ENCODE results near the gene LAMA3. TPM values are rescaled to one million over a fixed set of nuclear protein-coding genes. Genes with fewer than 3 reads are reported as not detected.

The LAMA3 gene
- total RNA-seq, 4 donors from 2014 or later, result 16.9 to 57.5 (median 48.3) TPM

- ATAC-seq (ENCODE audit: low FRiP score), result no peak
Observed at GRCh38 chr18:23943903-23944624, 254.8 kb downstream of the LAMA3 start.

GRCh38 chr18:23945416-23946079 lies 256.3 kb downstream of the LAMA3 start:
- no peak for TF ChIP-seq CTCF (IDR thresholded peaks at IDR 0.05)
- no peak for DNase-seq (ENCODE audit: low spot score)
- ATAC-seq (ENCODE audit: low FRiP score), result no peak

More at GRCh38 chr18:23943903-23944624, 254.8 kb downstream of the LAMA3 start:
- DNase-seq (ENCODE audit: low spot score), result no peak
- no peak for TF ChIP-seq CTCF (IDR thresholded peaks at IDR 0.05)

DNA sequence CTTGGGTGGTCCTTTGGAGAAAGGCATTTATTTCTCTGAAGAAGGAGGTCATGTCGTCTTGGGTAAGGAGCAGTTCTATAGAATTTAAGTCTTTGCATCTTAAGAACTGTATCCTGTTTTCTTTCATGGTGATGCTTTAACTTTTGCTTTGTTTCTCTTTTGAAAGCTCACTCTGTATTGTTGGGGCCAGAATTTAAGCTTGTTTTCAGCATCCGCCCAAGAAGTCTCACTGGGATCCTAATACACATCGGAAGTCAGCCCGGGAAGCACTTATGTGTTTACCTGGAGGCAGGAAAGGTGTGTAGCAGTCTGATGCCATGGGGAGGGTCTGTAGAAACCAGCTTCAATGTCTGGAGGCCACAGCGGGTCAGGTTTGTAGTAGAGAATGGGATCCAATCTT lies 260.6 kb downstream of the LAMA3 start:
- no peak for TF ChIP-seq CTCF (IDR thresholded peaks at IDR 0.05)
- no peak for DNase-seq (ENCODE audit: low spot score)
- ATAC-seq (ENCODE audit: low FRiP score), result no peak

DNA sequence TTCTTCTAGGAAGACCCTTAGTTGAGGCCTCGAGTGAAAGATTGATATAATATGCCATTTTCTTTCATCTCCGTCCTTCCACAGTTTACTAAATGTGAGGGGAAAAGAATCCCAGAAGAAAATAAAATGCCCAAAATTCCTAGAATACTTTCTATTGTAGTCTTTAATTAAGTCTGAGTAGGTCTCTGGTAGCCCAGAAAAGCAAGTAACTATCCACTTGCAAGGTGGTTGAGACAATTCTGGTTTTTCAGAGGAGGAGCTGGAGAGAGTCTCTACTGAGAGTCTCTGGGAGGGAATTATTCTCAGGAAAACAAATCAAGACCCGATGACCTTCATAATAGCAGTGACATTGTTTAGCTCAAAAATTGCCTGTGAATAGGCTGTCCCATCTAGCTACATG lies 261.4 kb downstream of the LAMA3 start:
- DNase-seq (ENCODE audit: low spot score) (no peak), ATAC-seq (ENCODE audit: low FRiP score) (no peak)
- TF ChIP-seq CTCF (IDR thresholded peaks at IDR 0.05), result no peak

DNA sequence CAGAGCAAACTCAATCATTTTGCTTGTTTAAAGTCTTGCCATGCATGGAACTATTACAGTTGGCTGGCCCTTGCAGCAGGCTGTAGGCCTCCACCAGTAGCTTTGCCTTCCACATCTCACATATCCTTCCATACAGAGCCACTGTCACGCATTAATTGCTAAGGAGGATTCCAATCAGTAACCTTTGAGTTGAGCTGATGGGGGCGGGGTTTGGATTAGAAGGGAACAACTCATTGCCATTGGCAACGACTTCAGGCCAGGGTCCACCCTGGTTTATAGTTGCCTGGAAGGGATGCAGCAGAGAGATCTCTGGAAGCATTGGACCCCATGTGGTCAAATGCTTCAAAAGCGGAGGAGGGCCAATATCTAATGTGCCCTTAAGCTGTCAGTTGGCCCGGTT lies 262.0 kb downstream of the LAMA3 start:
- no peak for ATAC-seq (ENCODE audit: low FRiP score)
- TF ChIP-seq CTCF (IDR thresholded peaks at IDR 0.05), result no peak

DNA sequence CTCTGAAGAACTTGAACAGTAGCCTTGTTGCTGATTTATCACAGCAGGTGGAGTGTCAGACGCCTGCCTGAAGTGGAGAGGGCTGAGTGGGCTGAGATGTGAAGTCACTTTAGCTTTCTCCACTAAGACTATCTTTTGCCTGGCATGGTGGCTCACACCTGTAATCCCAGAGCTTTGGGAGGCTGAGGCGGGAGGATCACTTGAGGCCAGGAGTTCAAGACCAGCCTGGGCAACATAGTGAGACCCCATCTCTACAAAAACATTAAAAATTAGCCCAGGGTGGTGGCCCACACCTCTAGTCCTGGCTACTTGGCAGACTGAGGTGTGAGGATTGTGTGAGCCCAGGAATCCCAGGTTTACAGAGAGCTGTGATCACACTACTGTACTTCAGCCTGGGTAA lies 264.7 kb downstream of the LAMA3 start:
- no peak for ATAC-seq (ENCODE audit: low FRiP score)
- no peak for TF ChIP-seq CTCF (IDR thresholded peaks at IDR 0.05)

More for the DNA sequence above, 262.0 kb downstream of the LAMA3 start:
- DNase-seq (ENCODE audit: low spot score), result no peak

DNA sequence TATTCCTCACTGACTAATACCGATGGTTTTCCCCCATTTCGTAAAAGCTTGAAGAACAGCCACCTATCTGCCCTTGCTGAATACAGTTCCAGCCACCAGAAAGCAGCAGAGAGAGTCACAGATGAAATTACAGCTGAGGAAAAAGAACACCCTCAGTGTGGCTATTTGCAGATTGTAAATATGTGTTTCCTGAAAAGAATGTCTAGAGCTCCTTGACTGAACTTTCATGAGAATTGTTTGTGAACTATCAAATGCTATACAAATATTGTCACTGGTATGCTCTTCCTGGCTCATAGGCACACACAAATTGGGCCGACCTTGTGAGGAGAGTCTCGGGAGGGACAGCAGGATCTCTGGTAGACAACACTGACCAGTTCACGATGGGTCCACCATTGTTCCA lies 267.2 kb downstream of the LAMA3 start:
- no peak for DNase-seq (ENCODE audit: low spot score)
- ATAC-seq (ENCODE audit: low FRiP score), result no peak
- TF ChIP-seq CTCF (IDR thresholded peaks at IDR 0.05), result no peak

More for the DNA sequence above, 264.7 kb downstream of the LAMA3 start:
- DNase-seq (ENCODE audit: low spot score), result no peak

Data from omental fat pad (tissue), 4 donors.